K562 (cell line): Measurements from ENCODE around the gene HOXB3. TPM values are rescaled to one million over a fixed set of nuclear protein-coding genes. Genes with fewer than 3 reads are reported as not detected.

Source experiments
- ATAC-seq: fragments of 200-7000 bp; cut with Tn5 transposase; 3 replicates; pipeline ENCODE4 v1.9.1; 2020; ENCODE audit warnings: moderate library complexity
- BruUV-seq: library from RNA; stranded (reverse); fragments of 400-500 nt; replicated peaks from 2 replicates; lab custom pipeline; 2021; lab: Mats Ljungman, UMichigan
- CTCF ChIA-PET: fragments of 300-600 bp; formaldehyde crosslinking; extraction: SDS; loops from one replicate; lab custom pipeline; 2021; ENCODE audit warnings: low intra/inter-chr PET ratio; lab: Yijun Ruan, JAX
- POLR2A ChIA-PET: fragments of 300-600, 350-650 bp; sonication (Branson Sonifier 250); formaldehyde crosslinking; extraction: SDS; loops from one replicate; lab custom pipeline; 2021; ENCODE audit warnings: antibody characterized with exemption, inconsistent platforms; lab: Yijun Ruan, JAX
- DNase-seq, 4 experiments: peaks; one replicate each; pipeline versions ENCODE4 v3.0.0 to v3.0.0-alpha.2; 2011 to 2018; ENCODE audit warnings: low spot score in 3 of 4, mixed read lengths in 3 of 4; ENCODE audit errors: extremely low read depth in 1 of 4
- FAIRE-seq: peaks from 2 replicates; lab custom pipeline; 2011; peaks lifted over from hg19 to GRCh38; lab: Jason Lieb, UNC
- H2AFZ ChIP-seq: 2 replicates; pipeline ENCODE4 v1.6.0; 2011; ENCODE audit warnings: low read depth, low read length, control low read depth, inconsistent platforms
- H3K27ac ChIP-seq: fragments of 200-600 bp; 3 replicates; pipeline ENCODE4 v1.8.0; 2011; ENCODE audit warnings: low read depth, mild to moderate bottlenecking, control low read depth, inconsistent platforms, low read length, moderate library complexity, mixed read lengths; ENCODE audit errors: extremely low read depth
- H3K27me3 ChIP-seq, 2 experiments: fragments of 300-600 bp in 1 of 2; 2 replicates in 1 of 2; 3 replicates in 1 of 2; pipeline versions ENCODE4 v1.6.0 to v1.8.0; 2011; ENCODE audit warnings: inconsistent platforms in 2 of 2, low read length in 2 of 2, mild to moderate bottlenecking in 1 of 2, mixed read lengths in 1 of 2, moderate library complexity in 1 of 2; ENCODE audit not compliant: control insufficient read depth in 2 of 2, insufficient read depth in 2 of 2
- H3K36me3 ChIP-seq: fragments of 300-600 bp; 3 replicates; pipeline ENCODE4 v1.8.0; 2011; ENCODE audit warnings: mild to moderate bottlenecking, low read length, inconsistent platforms; ENCODE audit not compliant: control insufficient read depth, insufficient read depth
- H3K4me1 ChIP-seq, 2 experiments: fragments of 200-600 bp in 1 of 2; replicated peaks in 1 of 2; 2 replicates in 1 of 2; 3 replicates in 1 of 2; pipeline versions ENCODE4 v1.5.1 to v1.8.0; 2011; ENCODE audit warnings: inconsistent platforms in 2 of 2, low read length in 2 of 2, mild to moderate bottlenecking in 1 of 2, mixed read lengths in 1 of 2, moderate library complexity in 1 of 2; ENCODE audit not compliant: control insufficient read depth in 2 of 2, insufficient read depth in 2 of 2
- H3K4me2 ChIP-seq: 2 replicates; pipeline ENCODE4 v1.6.1; 2011; ENCODE audit warnings: low read length, control low read depth, inconsistent platforms, mixed read lengths; ENCODE audit not compliant: insufficient read depth
- H3K4me3 ChIP-seq: fragments of 200-600 bp; sonication (generic), shearing (Covaris generic); 2 replicates; pipeline ENCODE4 v1.5.1; 2016; ENCODE audit warnings: control low read depth, inconsistent platforms
- H3K79me2 ChIP-seq: fragments of 200-600 bp; 3 replicates; pipeline ENCODE4 v1.8.0; 2011; ENCODE audit warnings: low read length, inconsistent platforms; ENCODE audit not compliant: control insufficient read depth, insufficient read depth
- H3K9ac ChIP-seq, 2 experiments: 2 replicates each; pipeline versions ENCODE4 v1.6.0 to v1.6.1; 2011; ENCODE audit warnings: low read depth in 2 of 2, low read length in 2 of 2, control low read depth in 1 of 2, inconsistent platforms in 1 of 2, mild to moderate bottlenecking in 1 of 2, mixed read lengths in 1 of 2; ENCODE audit not compliant: insufficient read depth in 1 of 2
- H3K9me1 ChIP-seq: one replicate; pipeline ENCODE4 v1.6.0; 2011; ENCODE audit warnings: inconsistent platforms, mild to moderate bottlenecking, low read length, moderate library complexity; ENCODE audit not compliant: control insufficient read depth, insufficient read depth
- H3K9me3 ChIP-seq: replicated peaks from 2 replicates; pipeline ENCODE4 v1.5.1; 2011; ENCODE audit warnings: low read depth, low read length, inconsistent platforms; ENCODE audit not compliant: control insufficient read depth, insufficient read depth
- H4K20me1 ChIP-seq: replicated peaks from 2 replicates; pipeline ENCODE4 v1.6.1; 2011; ENCODE audit warnings: low read length, inconsistent platforms, mixed read lengths; ENCODE audit not compliant: control insufficient read depth, insufficient read depth
- CHD1 ChIP-seq: fragments of 200-600 bp; sonication (generic); IDR thresholded peaks from one replicate; pipeline ENCODE4 v1.6.1; 2012; ENCODE audit warnings: mild to moderate bottlenecking, moderate library complexity, low read length, inconsistent platforms
- KDM2B ChIP-seq: fragments of 250-450 bp; sonication (Bioruptor Pico); IDR thresholded peaks from 2 replicates; pipeline ENCODE4 v1.8.0; 2021; ENCODE audit warnings: mild to moderate bottlenecking, moderate library complexity
- MEIS2 ChIP-seq: fragments of 450-650 bp; IDR thresholded peaks from 2 replicates; pipeline ENCODE4 v1.6.1; 2014; ENCODE audit warnings: mild to moderate bottlenecking; ENCODE audit not compliant: partially characterized antibody
- PBX2 ChIP-seq, 2 experiments: IDR thresholded peaks in 1 of 2; conservative IDR thresholded peaks in 1 of 2; 2 replicates each; pipeline ENCODE4 v1.6.1; 2016; ENCODE audit warnings: low read depth in 2 of 2, mild to moderate bottlenecking in 1 of 2, missing compliant biosample characterization in 1 of 2, missing genetic modification characterization in 1 of 2, moderate library complexity in 1 of 2
- PKNOX1 ChIP-seq: fragments of 450-650 bp; IDR thresholded peaks from 2 replicates; pipeline ENCODE4 v1.6.1; 2016
- SRSF3 ChIP-seq: fragments of 200-400 bp; formaldehyde crosslinking; IDR thresholded peaks from 2 replicates; pipeline ENCODE4 v1.6.1; 2016; ENCODE audit warnings: mild to moderate bottlenecking, low read length, moderate library complexity; ENCODE audit not compliant: insufficient read depth
- TRIM25 ChIP-seq: fragments of 450-650 bp; IDR thresholded peaks from 2 replicates; pipeline ENCODE4 v1.7.0; 2016; ENCODE audit warnings: borderline replicate concordance
- ZNF589 ChIP-seq: fragments of 200-800 bp; sonication (Bioruptor generic); IDR thresholded peaks from 2 replicates; pipeline ENCODE4 v1.6.1; 2016; ENCODE audit warnings: low read depth, missing genetic modification characterization, missing compliant biosample characterization
- ZSCAN29 ChIP-seq: fragments of 450-650 bp; IDR thresholded peaks from 2 replicates; pipeline ENCODE4 v1.6.1; 2017
- WGBS: fragments of 100-300 bp; shearing (Covaris generic); methylation state at CpG from one replicate; pipeline ENCODE4 v1.1.6; 2016; ENCODE audit warnings: low coverage, mixed read lengths; ENCODE audit not compliant: insufficient coverage; ENCODE audit errors: missing lambda C conversion rate; 5-methylcytosine and 5-hydroxymethylcytosine counted together
- in situ Hi-C: fragments of 300-500 bp; cut with MboI; formaldehyde crosslinking; loops from 4 replicates; pipeline ENCODE4 v1.15.0; 2018; ENCODE audit warnings: inconsistent platforms, mixed read lengths
- intact Hi-C: fragments of 100-400 bp; cut with micrococcal nuclease; formaldehyde crosslinking; loops from 2 replicates; pipeline ENCODE4 v1.14.2; 2022
- polyA plus RNA-seq, 8 experiments: library from polyadenylated mRNA; depleted of rRNA in 4 of 8; stranded (reverse) in 5 of 8; unstranded in 3 of 8; fragments of >200 nt; fragmentation: Nextera tagmentation in 2 of 8; fragmentation: Illumina TruSeq in 1 of 8; extraction: Ambion mirVana in 2 of 8; extraction: Trizol in 1 of 8; gene quantifications; 2 replicates each; pipeline versions ENCODE4 v1.2.1 to v1.2.3, GENCODE V29; 2011 to 2014; ENCODE audit warnings: inconsistent platforms in 1 of 8, missing spikeins in 1 of 8
- total RNA-seq, 7 experiments: library from RNA; depleted of rRNA in 6 of 7; stranded (reverse); fragments of >200 nt in 6 of 7; fragmentation: Illumina TruSeq in 2 of 7; extraction: Trizol in 2 of 7; gene quantifications; 2 replicates each; pipeline versions ENCODE4 v1.2.1 to v1.2.3, GENCODE V29; 2011 to 2021; ENCODE audit warnings: low replicate concordance in 1 of 7

Gene HOXB3
- total and polyA plus RNA-seq, 9 of the 15 experiments (the other 6 are each of a cell fraction or from before 2014, with no cell fraction given) = 2.4 to 41.3 (median 20.2) TPM

GRCh38 chr17:48563867-48564187, 26.2 kb downstream of the HOXB3 start:
- in situ Hi-C loops (no loop called here), intact Hi-C loops (no loop called here)
- POLR2A ChIA-PET = interaction anchor here (0.6 to 0.9 kb wide), 2 partner anchors 14 to 91 kb away, joined by 3 read pairs; no protein-coding TSS in a partner anchor
- Histone ChIP-seq H4K20me1 (no peaks in the 10 kb centered on the region; the same call in 1 of the 2 replicates), H3K9me1 (peaks cover 6% of the 10 kb centered on the region), H3K9ac (no peak overlapping the region), H3K4me3 (no peak overlapping the region), H3K4me1 (peaks cover 8 to 16% of the 10 kb centered on the region in 2 experiments), H3K27me3 (no peaks in the 10 kb centered on the region), H2AFZ (no peak overlapping the region), H3K4me2 (no peak overlapping the region), H3K9me3 (no peaks in the 10 kb centered on the region), H3K79me2 (peaks cover 40% of the 10 kb centered on the region), H3K27ac (no peak overlapping the region), H3K36me3 (peaks cover 89% of the 10 kb centered on the region; the same call in 2 of the 3 replicates)
- no peak for DNase-seq
- ATAC-seq = no peak
- CTCF ChIA-PET = no interaction called here
- BruUV-seq = no TSS peak
- TF ChIP-seq TRIM25 (no peak), CHD1 (no peak), ZSCAN29 (no peak), KDM2B (CRISPR knock-in tag) (no peak)
- FAIRE-seq = no peak
- WGBS = 84% methylated on average over 6 of the region's 10 CpGs

- Histone ChIP-seq H3K79me2 (peaks cover 36% of the 10 kb centered on the region), H4K20me1 (no peaks in the 10 kb centered on the region), H2AFZ (no peak overlapping the region), H3K4me3 (no peak overlapping the region), H3K27ac (no peak overlapping the region; the same call in 2 of the 3 replicates), H3K9me3 (no peaks in the 10 kb centered on the region), H3K9ac (no peak overlapping the region), H3K4me2 (no peak overlapping the region), H3K4me1 (peaks cover 8 to 14% of the 10 kb centered on the region in 2 experiments), H3K9me1 (peaks cover 6% of the 10 kb centered on the region), H3K27me3 (no peaks in the 10 kb centered on the region), H3K36me3 (peaks cover 89% of the 10 kb centered on the region; the same call in 2 of the 3 replicates)
- CTCF ChIA-PET = no interaction called here
- TF ChIP-seq SRSF3 (no peak), MEIS2 (peak; percentile 30), PBX2 (CRISPR knock-in tag; IDR thresholded peaks at IDR 0.05; ENCODE audit: low read depth) (no peak), PBX2 (tag; conservative IDR thresholded peaks at IDR 0.05; ENCODE audit: low read depth) (0 out of 2 replicates have a peak, but pooled peaks have one; percentile 14), PKNOX1 (peak; percentile 11; the same call in 1 of the 2 replicates), ZNF589 (CRISPR knock-in tag) (no peak)
- DNase-seq (no peak), FAIRE-seq (no peak), ATAC-seq (no peak)
- intact Hi-C loops (no loop called here), in situ Hi-C loops (no loop called here)
- BruUV-seq = no TSS peak
- 90% methylated on average over 6 of the region's 6 CpGs for WGBS
- POLR2A ChIA-PET = interaction anchor here (0.6 to 0.9 kb wide), 2 partner anchors 14 to 178 kb away, joined by 3 read pairs; no protein-coding TSS in a partner anchor
These were observed 26.6 kb downstream of the HOXB3 start for GRCh38 chr17:48563385-48563838.
